PC-3 (cell line): ENCODE measurements around the gene MIS18A. TPM values are rescaled to one million over a fixed set of nuclear protein-coding genes. Genes with fewer than 3 reads are reported as not detected.

Source experiments
- ATAC-seq: fragments of 200-7000 bp; cut with Tn5 transposase; 2 replicates; pipeline ENCODE4 v1.9.1; 2020; ENCODE audit warnings: mild to moderate bottlenecking, moderate library complexity
- BruUV-seq: library from RNA; stranded (reverse); fragments of 400-500 nt; replicated peaks from 2 replicates; lab custom pipeline; 2021; lab: Mats Ljungman, UMichigan
- CTCF ChIA-PET: fragments of 300-600 bp; sonication (Branson Sonifier 250); formaldehyde crosslinking; loops from one replicate; lab custom pipeline; 2022; ENCODE audit warnings: antibody characterized with exemption; lab: Charles Lee
- POLR2A ChIA-PET: fragments of 300-600 bp; sonication (Branson Sonifier 250); formaldehyde crosslinking; loops from one replicate; lab custom pipeline; 2022; ENCODE audit warnings: antibody characterized with exemption; ENCODE audit not compliant: unreplicated experiment; lab: Charles Lee
- DNase-seq: peaks from one replicate; pipeline ENCODE4 v3.0.0-alpha.2; 2015
- H2AFZ ChIP-seq: fragments of 300-600 bp; sonication (generic); 2 replicates; pipeline ENCODE4 v1.6.0; 2016; ENCODE audit warnings: antibody characterized with exemption, low read length
- H3F3A ChIP-seq: fragments of 300-600 bp; sonication (generic); one replicate; pipeline ENCODE4 v1.6.0; 2017; ENCODE audit warnings: antibody characterized with exemption, low read length, control low read depth, mild to moderate bottlenecking; ENCODE audit not compliant: unreplicated experiment
- H3K27ac ChIP-seq: fragments of 300-600 bp; sonication (generic); 2 replicates; pipeline ENCODE4 v1.5.1; 2016; ENCODE audit warnings: mild to moderate bottlenecking, low read length
- H3K27me3 ChIP-seq: fragments of 300-600 bp; sonication (generic); 2 replicates; pipeline ENCODE4 v1.6.1; 2016; ENCODE audit warnings: low read length, mixed read lengths
- H3K36me3 ChIP-seq: fragments of 300-600 bp; sonication (generic); 2 replicates; pipeline ENCODE4 v1.6.1; 2016; ENCODE audit warnings: low read depth, mixed run types, low read length, mixed read lengths
- H3K4me1 ChIP-seq: fragments of 300-600 bp; sonication (generic); 2 replicates; pipeline ENCODE4 v1.5.1; 2016; ENCODE audit warnings: low read length; ENCODE audit not compliant: insufficient read depth
- H3K4me2 ChIP-seq: fragments of 300-600 bp; sonication (generic); 2 replicates; pipeline ENCODE4 v1.6.0; 2016; ENCODE audit warnings: low read length
- H3K4me3 ChIP-seq: fragments of 300-600 bp; sonication (generic); 2 replicates; pipeline ENCODE4 v1.5.1; 2016; ENCODE audit warnings: mild to moderate bottlenecking, low read length, mixed read lengths
- H3K79me2 ChIP-seq: fragments of 300-600 bp; sonication (generic); 2 replicates; pipeline ENCODE4 v1.6.1; 2017; ENCODE audit warnings: low read length, mixed read lengths
- H3K9ac ChIP-seq: fragments of 300-600 bp; sonication (generic); 2 replicates; pipeline ENCODE4 v1.6.0; 2016; ENCODE audit warnings: mild to moderate bottlenecking, low read length
- H3K9me2 ChIP-seq: fragments of 300-600 bp; sonication (generic); replicated peaks from 2 replicates; pipeline ENCODE4 v1.6.1; 2016; ENCODE audit warnings: mixed run types, low read length, mixed read lengths
- H3K9me3 ChIP-seq: fragments of 300-600 bp; sonication (generic); 2 replicates; pipeline ENCODE4 v1.6.1; 2016; ENCODE audit warnings: low read length, mixed read lengths
- H4K20me1 ChIP-seq: fragments of 300-600 bp; sonication (generic); 2 replicates; pipeline ENCODE4 v1.6.1; 2016; ENCODE audit warnings: low read length, mixed read lengths
- CTCF ChIP-seq: fragments of 300-600 bp; sonication (generic); conservative IDR thresholded peaks from 2 replicates; pipeline ENCODE4 v1.5.1; 2017; ENCODE audit warnings: antibody characterized with exemption, low read depth, mild to moderate bottlenecking, low read length
- EZH2 ChIP-seq: fragments of 300-600 bp; sonication (generic); IDR thresholded peaks from one replicate; pipeline ENCODE4 v1.6.1; 2017; ENCODE audit warnings: antibody characterized with exemption, mild to moderate bottlenecking, low read length; ENCODE audit not compliant: unreplicated experiment
- EZH2phosphoT487 ChIP-seq: fragments of 300-600 bp; sonication (generic); IDR thresholded peaks from 2 replicates; pipeline ENCODE4 v1.6.1; 2018; ENCODE audit warnings: mild to moderate bottlenecking, antibody characterized with exemption, low read length, borderline replicate concordance
- intact Hi-C: fragments of 100-400 bp; cut with micrococcal nuclease; formaldehyde crosslinking; loops from 2 replicates; pipeline ENCODE4 v1.9.0; 2023
- total RNA-seq: library from RNA; depleted of rRNA; stranded (reverse); fragments of >200 nt; gene quantifications from 2 replicates; pipeline ENCODE4 v1.2.3, GENCODE V29; 2014

Gene MIS18A
- total RNA-seq, 1 experiment from 2014 or later: 42.0 TPM

- Histone ChIP-seq H3F3A (no peaks in the 10 kb centered on the region), H3K9me3 (no peaks in the 10 kb centered on the region), H3K4me1 (no peaks in the 10 kb centered on the region), H3K27me3 (peaks cover 98% of the 10 kb centered on the region), H3K9ac (no peak overlapping the region), H3K27ac (no peak overlapping the region), H3K36me3 (no peaks in the 10 kb centered on the region), H3K4me2 (no peak overlapping the region), H3K4me3 (no peak overlapping the region), H2AFZ (no peak overlapping the region), H4K20me1 (no peaks in the 10 kb centered on the region), H3K9me2 (no peaks in the 10 kb centered on the region), H3K79me2 (no peaks in the 10 kb centered on the region)
- intact Hi-C loops: no loop called here
- BruUV-seq: no TSS peak
- ATAC-seq (no peak), DNase-seq (no peak)
- TF ChIP-seq CTCF: no peak
- TF ChIP-seq EZH2: no peak
- TF ChIP-seq EZH2phosphoT487: no peak
- ChIA-PET POLR2A (no interaction called here), CTCF (no interaction called here)
These were observed 32.2 kb downstream of the MIS18A start for GRCh38 chr21:32246571-32247140.

DNA sequence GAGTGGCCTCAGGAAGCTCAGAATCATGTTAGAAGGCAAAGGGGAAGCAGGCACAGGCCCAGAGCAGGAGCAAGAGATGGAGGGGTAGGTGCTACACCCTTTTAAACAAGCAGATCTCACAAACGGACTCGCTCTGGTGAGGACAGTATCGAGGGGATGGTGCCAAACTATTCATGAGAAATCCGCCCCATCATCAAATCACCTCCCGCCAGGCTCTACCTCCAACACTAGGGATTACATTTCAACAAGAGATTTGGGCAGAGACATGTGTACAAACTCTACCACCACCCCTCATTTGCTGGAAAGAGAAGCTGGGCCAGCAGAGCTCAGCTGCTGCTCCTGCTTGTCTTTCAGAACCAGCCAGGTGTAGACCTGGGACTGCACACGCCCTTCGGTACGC, 32.9 kb downstream of the MIS18A start:
- intact Hi-C loops: no loop called here
- ATAC-seq (no peak), DNase-seq (no peak)
- ChIA-PET POLR2A (no interaction called here), CTCF (no interaction called here)
- peaks cover 98% of the 10 kb centered on the region for H3K27me3 ChIP-seq
- H3K9ac ChIP-seq: no peak overlapping the region
- no peak overlapping the region for H3K4me2 ChIP-seq
- TF ChIP-seq EZH2 (no peak), CTCF (no peak), EZH2phosphoT487 (no peak)
- BruUV-seq: no TSS peak
- H4K20me1 ChIP-seq: no peaks in the 10 kb centered on the region
- H3F3A ChIP-seq: no peaks in the 10 kb centered on the region
- no peaks in the 10 kb centered on the region for H3K4me1 ChIP-seq
- H3K9me3 ChIP-seq: no peaks in the 10 kb centered on the region
- H2AFZ ChIP-seq: no peak overlapping the region
- H3K9me2 ChIP-seq: no peaks in the 10 kb centered on the region
- no peak overlapping the region for H3K4me3 ChIP-seq
- H3K27ac ChIP-seq: no peak overlapping the region
- no peaks in the 10 kb centered on the region for H3K79me2 ChIP-seq
- no peaks in the 10 kb centered on the region for H3K36me3 ChIP-seq

DNA sequence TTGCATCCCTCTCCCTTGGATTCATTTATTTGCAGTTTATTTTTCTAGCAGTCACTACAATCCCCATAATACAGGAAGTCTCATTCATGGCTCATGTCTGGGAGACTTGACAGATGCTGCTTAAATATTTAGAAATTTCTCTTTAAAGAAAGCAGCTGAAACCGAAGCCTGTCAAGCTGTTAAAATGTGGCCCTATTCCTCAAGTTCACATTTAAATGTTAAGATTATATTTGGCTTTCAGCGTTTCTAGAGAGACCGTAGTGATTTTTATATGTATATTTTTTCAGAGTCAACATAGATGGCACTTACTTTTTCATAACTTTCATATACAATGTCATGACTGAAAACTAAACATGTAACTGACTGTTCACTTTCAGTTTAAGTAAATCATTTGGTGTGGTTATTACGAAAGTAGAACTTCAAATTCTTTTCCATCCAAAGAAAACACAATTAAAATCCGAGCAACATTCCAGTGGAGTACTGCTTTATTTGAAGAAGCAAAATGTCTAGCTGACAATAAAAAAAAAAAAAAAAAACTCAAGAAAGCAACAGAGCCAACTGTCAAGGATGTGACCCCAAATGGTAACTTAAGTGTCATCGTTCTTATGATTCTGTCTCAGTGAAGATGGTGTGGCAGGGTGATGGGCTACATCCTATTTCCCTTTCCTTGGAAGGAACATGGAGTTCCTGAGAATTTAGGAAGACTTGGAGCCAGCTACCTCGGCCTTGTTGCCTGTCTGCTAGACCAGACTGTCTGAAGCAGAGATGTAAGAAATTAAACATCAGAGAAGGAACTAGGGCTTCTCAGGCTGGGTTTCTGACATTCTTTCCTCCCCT, 37.8 kb downstream of the MIS18A start:
- no peaks in the 10 kb centered on the region for H3K36me3 ChIP-seq
- no peaks in the 10 kb centered on the region for H3K9me2 ChIP-seq
- no peaks in the 10 kb centered on the region for H3K9me3 ChIP-seq
- H3K4me3 ChIP-seq: no peak overlapping the region
- BruUV-seq: no TSS peak
- intact Hi-C loops: no loop called here
- DNase-seq (no peak), ATAC-seq (no peak)
- peaks cover 80% of the 10 kb centered on the region for H3K27me3 ChIP-seq
- H3K27ac ChIP-seq: no peak overlapping the region
- TF ChIP-seq EZH2 (no peak), CTCF (no peak), EZH2phosphoT487 (no peak)
- ChIA-PET CTCF (no interaction called here), POLR2A (no interaction called here)
- H3K4me1 ChIP-seq: no peaks in the 10 kb centered on the region
- H4K20me1 ChIP-seq: no peaks in the 10 kb centered on the region
- H3K4me2 ChIP-seq: no peak overlapping the region
- H3F3A ChIP-seq: no peaks in the 10 kb centered on the region
- H3K79me2 ChIP-seq: no peaks in the 10 kb centered on the region
- H2AFZ ChIP-seq: no peak overlapping the region
- no peak overlapping the region for H3K9ac ChIP-seq
